HS-5 (cell line): ENCODE measurements around the gene ERC2.
A peak's percentile ranks its signal among the peaks of the same experiment; 100 is the strongest.
"Not testable (repeated sequence)": the region's sequence is repeated elsewhere in the genome, so short reads cannot be mapped to it uniquely, and the experiment has no call there.

ENCODE experiments used
- DNase-seq: peaks from one replicate; pipeline ENCODE4 v3.0.0-alpha.2; 2012; ENCODE audit warnings: low read depth

Gene ERC2

GRCh38 chr3:56468184-56469106 lies at the start of gene ERC2:
Gene ERC2 (minus strand): TSS chr3:56468467.
- DNase-seq: no peak

GRCh38 chr3:56502738-56503137 lies 34.5 kb upstream of the ERC2 start:
- DNase-seq: no peak

- DNase-seq: not testable (repeated sequence)
These were observed 28.1 kb upstream of the ERC2 start for GRCh38 chr3:56496376-56496775.

- DNase-seq: peak; percentile 53
These were observed 26.5 kb upstream of the ERC2 start for GRCh38 chr3:56494679-56495322.

DNA sequence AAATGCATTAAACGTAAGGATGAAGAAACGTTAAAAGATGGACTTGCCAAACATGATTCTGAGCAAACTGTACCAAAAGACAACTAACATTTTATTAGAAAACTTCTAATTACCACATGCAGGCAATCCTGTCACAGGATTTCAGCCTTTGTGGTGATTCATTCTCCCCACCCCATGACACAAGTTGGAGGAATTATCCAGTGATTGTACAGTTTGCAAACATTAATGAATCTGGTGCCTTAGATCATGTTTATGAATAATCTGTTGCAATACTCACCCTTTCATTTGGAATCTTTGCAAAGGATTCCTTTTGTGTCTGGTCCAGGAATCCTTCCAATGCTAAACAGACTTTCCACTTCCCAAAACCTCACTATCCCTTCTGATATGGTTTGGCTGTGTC lies 23.3 kb upstream of the ERC2 start:
- no peak for DNase-seq

GRCh38 chr3:56488812-56489600 lies 20.7 kb upstream of the ERC2 start:
- DNase-seq: no peak

GRCh38 chr3:56484525-56485032 lies 16.3 kb upstream of the ERC2 start:
- no peak for DNase-seq

GRCh38 chr3:56484122-56484521 lies 15.9 kb upstream of the ERC2 start:
- no peak for DNase-seq

GRCh38 chr3:56477646-56478045 lies 9.4 kb upstream of the ERC2 start:
- DNase-seq: no peak

- DNase-seq: no peak
These were observed 8.5 kb upstream of the ERC2 start for GRCh38 chr3:56476771-56477170.

DNA sequence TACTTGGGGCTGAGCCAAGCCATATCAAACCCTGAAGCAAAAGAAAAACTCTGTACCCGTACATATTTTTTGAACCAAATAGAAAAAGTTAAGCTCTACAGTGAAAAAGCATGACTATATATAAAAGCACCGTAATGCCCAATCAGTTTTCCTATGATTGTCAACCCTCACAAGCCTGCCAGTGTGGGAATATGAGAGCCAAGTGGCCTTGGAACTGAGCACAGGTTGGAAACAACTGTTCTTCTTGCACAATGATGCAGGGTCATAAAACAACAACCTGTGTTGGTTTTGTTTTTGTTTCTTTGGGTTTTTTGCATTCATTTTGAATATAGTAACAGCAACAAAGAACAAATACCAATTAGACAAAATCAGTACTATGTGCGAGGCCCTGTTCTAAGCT lies 3.5 kb upstream of the ERC2 start:
- DNase-seq: no peak

GRCh38 chr3:56469141-56469540 lies 874 bp upstream of the ERC2 start:
- DNase-seq: no peak

DNA sequence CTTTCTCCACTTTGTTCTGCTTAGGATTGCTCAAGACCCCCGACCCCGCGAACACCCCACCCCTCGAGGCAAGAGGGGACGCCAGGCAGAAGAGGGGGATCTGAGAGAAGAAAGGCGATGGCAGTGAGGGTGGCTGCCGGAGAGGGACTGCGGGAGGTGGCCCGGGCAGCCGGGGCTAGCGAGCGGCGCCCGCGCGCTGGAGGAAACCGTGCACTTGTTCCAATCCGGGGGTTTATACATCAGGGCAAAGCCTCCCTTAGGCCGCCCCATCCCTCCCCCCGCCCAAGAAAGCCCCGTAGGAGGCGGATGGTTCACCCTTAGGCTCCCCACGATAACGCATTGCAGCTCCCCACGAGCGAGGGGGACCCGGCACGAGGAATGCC lies 475 bp downstream of the ERC2 start:
- no peak for DNase-seq

GRCh38 chr3:56467108-56467507 lies 1.2 kb downstream of the ERC2 start:
- peak; percentile 28 for DNase-seq

GRCh38 chr3:56459719-56460118 lies 8.5 kb downstream of the ERC2 start:
- no peak for DNase-seq

DNA sequence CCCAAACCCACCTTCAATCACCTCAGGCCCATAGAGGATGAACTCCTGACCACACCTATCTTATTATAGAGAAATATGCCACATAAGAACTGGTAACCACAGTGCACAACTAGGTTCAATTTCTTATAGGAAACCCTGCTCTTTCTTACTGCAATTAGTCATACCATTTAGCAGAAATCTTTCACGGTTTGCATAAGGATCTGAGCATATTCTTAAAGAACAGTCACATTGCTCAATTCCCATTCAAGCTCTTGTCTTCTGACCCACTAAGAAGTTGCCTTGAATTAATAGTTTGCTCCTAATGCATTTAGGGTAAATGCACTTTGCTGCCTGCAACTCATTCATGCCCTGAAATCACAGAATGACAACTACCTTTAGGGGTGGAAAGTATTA lies 9.2 kb downstream of the ERC2 start:
- no peak for DNase-seq

GRCh38 chr3:56458496-56459103 lies 9.7 kb downstream of the ERC2 start:
- DNase-seq: no peak

DNA sequence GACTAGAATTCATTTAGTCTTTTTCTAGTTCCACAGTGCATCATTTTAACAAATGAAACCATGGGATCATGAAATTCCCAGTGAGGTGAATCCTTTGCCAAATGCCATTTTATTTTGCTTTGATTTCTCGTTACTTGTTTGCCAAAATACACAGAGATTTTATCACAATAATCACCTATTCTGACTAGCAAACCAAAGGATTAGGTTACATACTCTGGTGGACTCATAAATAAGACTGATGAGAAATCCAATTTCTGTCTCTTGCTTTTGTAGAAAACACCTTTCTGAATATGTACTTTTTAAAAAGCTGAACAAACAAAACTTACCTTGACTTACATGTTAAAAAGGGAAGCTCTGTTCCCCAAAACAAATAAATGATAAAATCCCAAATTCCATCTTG lies 12.2 kb downstream of the ERC2 start:
- no peak for DNase-seq

DNA sequence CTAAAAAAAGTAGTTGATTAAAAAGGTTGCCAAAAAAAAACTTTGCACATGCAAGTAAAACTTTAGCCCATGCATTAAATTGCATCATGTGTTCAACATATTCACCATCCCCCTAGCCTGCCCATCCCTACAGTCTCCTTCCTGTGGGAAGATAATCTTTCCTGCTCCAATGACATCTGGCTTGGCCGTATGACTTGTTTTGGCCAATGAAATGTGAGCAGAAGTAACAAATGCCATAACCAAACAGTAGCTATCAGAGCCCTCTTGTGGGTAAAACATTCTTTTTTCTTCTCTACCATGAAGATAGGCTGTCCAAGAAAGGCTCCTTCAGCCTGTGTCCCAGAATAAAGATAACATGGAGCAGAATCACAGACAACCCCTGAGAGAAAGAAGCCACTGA lies 15.3 kb downstream of the ERC2 start:
- no peak for DNase-seq

DNA sequence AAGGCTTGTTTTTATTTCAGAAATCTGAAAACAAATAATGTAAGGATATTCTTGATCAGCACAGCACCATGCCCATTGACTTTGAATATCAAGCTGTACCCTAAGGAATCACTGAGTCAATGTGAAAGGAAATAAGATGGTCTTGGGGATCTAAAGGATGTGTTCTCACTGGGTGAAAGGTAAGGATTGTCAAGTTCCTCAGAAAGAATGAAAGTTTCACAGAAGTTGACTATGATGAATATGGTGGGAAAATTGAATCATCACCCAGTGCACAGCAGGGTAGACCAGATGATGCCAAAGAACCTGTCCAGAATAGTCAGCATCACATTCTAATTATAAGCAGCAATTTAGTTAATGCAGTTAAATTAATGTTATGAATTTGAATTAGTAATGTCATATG lies 16.2 kb downstream of the ERC2 start:
- no peak for DNase-seq

GRCh38 chr3:56443372-56443771 lies 24.9 kb downstream of the ERC2 start:
- no peak for DNase-seq

DNA sequence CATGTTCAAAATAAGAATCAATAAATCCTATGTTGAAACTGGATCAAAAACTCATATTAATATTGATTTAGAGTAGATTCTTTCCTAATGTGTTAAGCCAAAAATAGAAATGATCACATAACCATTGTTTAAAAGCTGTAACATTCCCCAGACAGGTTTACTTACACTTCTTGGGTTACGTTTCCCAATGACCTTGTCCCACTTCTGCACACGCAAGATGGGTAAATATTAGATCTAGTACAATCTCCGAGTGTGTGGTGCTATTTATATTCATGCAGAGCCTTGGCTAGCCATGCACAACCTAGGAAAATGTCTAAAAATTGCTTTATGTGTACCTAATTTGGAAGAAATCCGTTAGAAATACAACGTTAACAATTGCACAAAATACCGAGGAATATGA lies 39.6 kb downstream of the ERC2 start:
- DNase-seq: no peak
